ENCODE results near the gene OLFML1.

DNA sequence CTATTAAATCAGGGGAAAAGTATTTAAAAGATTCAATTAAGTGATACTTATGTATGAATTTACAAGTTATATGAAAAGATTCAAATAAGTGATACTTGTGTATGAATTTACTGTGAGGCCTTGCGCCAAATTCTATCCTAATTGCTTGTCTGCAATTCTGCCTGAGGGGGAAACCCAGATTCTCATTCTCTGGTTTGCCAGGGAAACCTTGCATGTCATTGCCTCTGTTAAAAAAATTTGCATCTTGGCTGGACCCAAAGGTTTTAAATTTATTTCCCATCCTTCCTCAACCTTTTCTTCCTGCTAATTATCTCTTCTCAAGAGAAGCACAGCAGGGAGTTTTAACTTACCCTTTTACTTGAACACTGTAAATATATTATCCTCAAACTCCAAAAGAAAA lies 13.8 kb downstream of the OLFML1 start:
- TF ChIP-seq, protein P1, sequence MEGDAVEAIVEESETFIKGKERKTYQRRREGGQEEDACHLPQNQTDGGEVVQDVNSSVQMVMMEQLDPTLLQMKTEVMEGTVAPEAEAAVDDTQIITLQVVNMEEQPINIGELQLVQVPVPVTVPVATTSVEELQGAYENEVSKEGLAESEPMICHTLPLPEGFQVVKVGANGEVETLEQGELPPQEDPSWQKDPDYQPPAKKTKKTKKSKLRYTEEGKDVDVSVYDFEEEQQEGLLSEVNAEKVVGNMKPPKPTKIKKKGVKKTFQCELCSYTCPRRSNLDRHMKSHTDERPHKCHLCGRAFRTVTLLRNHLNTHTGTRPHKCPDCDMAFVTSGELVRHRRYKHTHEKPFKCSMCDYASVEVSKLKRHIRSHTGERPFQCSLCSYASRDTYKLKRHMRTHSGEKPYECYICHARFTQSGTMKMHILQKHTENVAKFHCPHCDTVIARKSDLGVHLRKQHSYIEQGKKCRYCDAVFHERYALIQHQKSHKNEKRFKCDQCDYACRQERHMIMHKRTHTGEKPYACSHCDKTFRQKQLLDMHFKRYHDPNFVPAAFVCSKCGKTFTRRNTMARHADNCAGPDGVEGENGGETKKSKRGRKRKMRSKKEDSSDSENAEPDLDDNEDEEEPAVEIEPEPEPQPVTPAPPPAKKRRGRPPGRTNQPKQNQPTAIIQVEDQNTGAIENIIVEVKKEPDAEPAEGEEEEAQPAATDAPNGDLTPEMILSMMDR (IDR thresholded peaks at IDR 0.05; ENCODE audit: insufficient read depth, low read depth, low read length) = no peak
- no peak for TF ChIP-seq EZH2 (IDR thresholded peaks at IDR 0.05; ENCODE audit: insufficient read depth, low read length)
